Measurements from ENCODE around the gene ARIH2.

The ARIH2 gene

GRCh38 chr3:49026536-49026935 is 107.9 kb downstream of the ARIH2 start:
- TF ChIP-seq CTCF (IDR thresholded peaks at IDR 0.05), result no peak
- Histone ChIP-seq H3K27me3 (no peaks in the 10 kb centered on the region), H3K9me3 (no peaks in the 10 kb centered on the region), H3K4me1 (peaks cover 0 to 31% (median 24%) of the 10 kb centered on the region in 4 donors), H3K27ac (no peak overlapping the region), H3K4me3 (no peak overlapping the region), H3K36me3 (peaks cover 29 to 67% (median 48%) of the 10 kb centered on the region in 3 donors)
- intact Hi-C loops (cut with DNase I; ENCODE audit: low total_unique reads), result no loop called here
- no peak for DNase-seq

DNA sequence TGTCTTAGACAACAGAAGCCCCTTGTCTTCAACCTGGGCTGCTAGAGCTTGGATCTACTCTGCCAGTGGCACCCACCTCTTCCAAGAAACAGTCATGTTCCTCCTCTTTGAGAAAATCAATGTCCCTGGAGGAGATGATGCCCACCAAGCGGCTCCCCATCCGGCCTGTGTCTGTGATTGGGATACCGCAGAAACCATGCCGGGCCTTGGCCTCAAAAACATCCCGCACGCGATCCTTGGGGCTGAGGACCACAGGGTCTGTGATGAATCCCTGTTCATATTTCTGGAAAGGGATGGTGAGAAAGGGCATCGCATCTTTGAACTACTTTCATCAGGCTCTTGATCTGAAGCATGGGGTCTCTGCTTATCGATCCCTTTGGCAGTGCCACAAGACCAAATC is 109.0 kb downstream of the ARIH2 start:
- Histone ChIP-seq H3K4me1 (peaks cover 0 to 28% (median 23%) of the 10 kb centered on the region in 4 donors), H3K9me3 (no peaks in the 10 kb centered on the region), H3K36me3 (peaks cover 40 to 78% (median 59%) of the 10 kb centered on the region in 3 donors), H3K27ac (peak overlapping the region in 1 of 2 donors; percentile 96), H3K27me3 (no peaks in the 10 kb centered on the region), H3K4me3 (no peak overlapping the region)
- no peak for TF ChIP-seq CTCF (IDR thresholded peaks at IDR 0.05)
- intact Hi-C loops (cut with DNase I; ENCODE audit: low total_unique reads), result no loop called here
- DNase-seq, result no peak

DNA sequence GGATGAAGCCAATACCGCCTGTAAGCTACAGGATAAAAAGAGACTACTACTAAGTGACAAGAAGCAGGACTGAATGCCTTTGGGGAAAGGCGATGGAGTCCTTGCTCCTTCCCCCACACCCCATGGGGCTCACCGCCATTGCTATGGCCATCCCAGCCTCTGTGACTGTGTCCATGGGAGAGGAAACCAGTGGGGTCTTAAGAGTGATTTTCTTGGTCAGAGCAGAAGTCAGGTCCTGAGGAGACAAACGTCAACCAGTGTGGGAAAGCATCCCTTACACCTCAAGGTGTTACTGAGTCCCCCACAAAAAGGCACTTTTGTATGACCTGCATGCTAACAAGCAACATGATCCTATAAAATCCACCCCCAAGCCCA is 109.6 kb downstream of the ARIH2 start:
- peak overlapping the region; percentile 63 to 86 for H3K4me3 ChIP-seq
- intact Hi-C loops (cut with DNase I; ENCODE audit: low total_unique reads), result no loop called here
- no peak for DNase-seq
- H3K4me1 ChIP-seq, result peaks cover 0 to 21% (median 16%) of the 10 kb centered on the region in 4 donors
- TF ChIP-seq CTCF (IDR thresholded peaks at IDR 0.05), result no peak
- H3K36me3 ChIP-seq, result peaks cover 42 to 78% (median 61%) of the 10 kb centered on the region in 3 donors
- H3K27me3 ChIP-seq, result no peaks in the 10 kb centered on the region
- H3K27ac ChIP-seq, result peak overlapping the region; percentile 96
- H3K9me3 ChIP-seq, result no peaks in the 10 kb centered on the region

DNA sequence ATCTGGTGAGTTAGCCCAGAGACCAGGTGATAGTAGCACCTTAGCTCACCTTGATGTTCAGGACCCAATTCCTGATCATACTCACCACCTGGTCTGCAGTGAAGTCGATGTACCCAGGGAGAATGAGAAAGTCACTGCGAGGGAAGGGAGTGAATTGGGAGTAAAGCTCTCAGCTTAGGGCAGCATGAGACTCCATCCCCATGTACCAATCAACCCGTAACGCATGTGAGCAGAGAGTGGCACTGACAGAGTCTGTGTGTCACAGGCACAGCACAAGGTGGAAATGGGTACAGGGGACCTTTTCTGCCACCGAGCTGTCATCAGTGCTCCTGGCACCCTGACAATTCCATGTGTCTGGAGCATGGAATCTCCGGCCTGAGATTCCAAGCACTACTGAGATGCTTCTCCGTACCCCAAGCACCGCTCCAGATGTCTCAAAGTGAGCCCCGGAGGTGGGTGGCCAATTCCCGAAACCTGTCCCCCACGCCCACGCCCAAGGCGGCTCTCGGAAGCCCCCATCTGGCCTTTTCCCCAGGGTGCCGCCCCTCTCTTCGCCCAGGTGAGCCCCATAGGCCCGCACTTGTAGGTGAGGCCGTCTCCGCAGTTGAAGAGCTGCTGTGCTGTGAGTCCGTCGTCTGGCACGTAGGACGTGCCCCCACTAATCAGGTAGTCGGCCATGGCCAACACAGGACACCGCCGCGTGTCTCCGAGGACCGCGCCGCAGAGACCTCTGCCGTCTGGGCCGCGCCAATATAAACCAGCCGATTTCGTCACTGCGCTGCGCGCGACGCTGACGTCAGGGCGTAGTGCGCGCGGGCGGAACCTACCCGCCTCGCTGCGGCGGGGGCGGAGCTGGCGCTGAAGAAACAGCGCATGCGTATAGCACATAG is 110.3 kb downstream of the ARIH2 start, which contains the start of gene IMPDH2:
Gene IMPDH2 (minus strand): TSS at position 726 of the 890 bp plus-strand sequence. CDS start 48 bp downstream, at position 678.
- H3K36me3 ChIP-seq, result peaks cover 38 to 77% (median 59%) of the 10 kb centered on the region in 3 donors
- H3K4me1 ChIP-seq, result peaks cover 0 to 19% (median 14%) of the 10 kb centered on the region in 4 donors
- peak; percentile 91 to 95 for DNase-seq
- no peaks in the 10 kb centered on the region for H3K27me3 ChIP-seq
- H3K27ac ChIP-seq, result peak within 1 kb of the TSS; percentile 96
- intact Hi-C loops (cut with DNase I; ENCODE audit: low total_unique reads), result no loop called here
- H3K9me3 ChIP-seq, result no peaks in the 10 kb centered on the region
- H3K4me3 ChIP-seq, result peak within 1 kb of the TSS; percentile 63 to 86
- TF ChIP-seq CTCF (IDR thresholded peaks at IDR 0.05), result no peak

- intact Hi-C loops (cut with DNase I; ENCODE audit: low total_unique reads), result no loop called here
- TF ChIP-seq CTCF (IDR thresholded peaks at IDR 0.05), result no peak
- no peak for DNase-seq
- Histone ChIP-seq H3K4me1 (peaks cover 0 to 19% (median 14%) of the 10 kb centered on the region in 4 donors), H3K36me3 (peaks cover 32 to 77% (median 59%) of the 10 kb centered on the region in 3 donors), H3K27ac (peak overlapping the region; percentile 96), H3K27me3 (no peaks in the 10 kb centered on the region), H3K4me3 (peak overlapping the region; percentile 63 to 86), H3K9me3 (no peaks in the 10 kb centered on the region)
These were observed 110.9 kb downstream of the ARIH2 start for GRCh38 chr3:49029563-49029884.

Data from tibial artery (tissue), 4 donors.